GM12865 (cell line): ENCODE measurements around the gene F10.

ENCODE experiments used
- DNase-seq: peaks from one replicate; pipeline ENCODE4 v3.0.0; 2010; ENCODE audit warnings: low read depth
- H3K4me3 ChIP-seq: 2 replicates; pipeline ENCODE4 v1.5.1; 2011; ENCODE audit warnings: mild to moderate bottlenecking, low read depth, low read length, control low read depth
- CTCF ChIP-seq: IDR thresholded peaks from 2 replicates; pipeline ENCODE4 v1.5.1; 2011; ENCODE audit warnings: low read length, control low read depth, low read depth, inconsistent platforms; ENCODE audit not compliant: insufficient read depth; ENCODE audit errors: missing control alignments

Gene F10

GRCh38 chr13:113129921-113130750 lies 7.5 kb downstream of the F10 start:
- H3K4me3 ChIP-seq: no peak overlapping the region
- TF ChIP-seq CTCF: no peak
- no peak for DNase-seq

GRCh38 chr13:113135281-113135760 lies 12.7 kb downstream of the F10 start:
- no peak for TF ChIP-seq CTCF
- H3K4me3 ChIP-seq: no peak overlapping the region
- DNase-seq: no peak

- H3K4me3 ChIP-seq: no peak overlapping the region
- no peak for DNase-seq
- no peak for TF ChIP-seq CTCF
Observed at GRCh38 chr13:113137691-113138298, 15.2 kb downstream of the F10 start.

- no peak for DNase-seq
- no peak overlapping the region for H3K4me3 ChIP-seq
- TF ChIP-seq CTCF: no peak
Observed at GRCh38 chr13:113138792-113139551, 16.4 kb downstream of the F10 start.

- H3K4me3 ChIP-seq: no peak overlapping the region
- no peak for DNase-seq
- TF ChIP-seq CTCF: no peak
Observed at GRCh38 chr13:113139577-113139976, 17.0 kb downstream of the F10 start.

GRCh38 chr13:113140677-113141600 lies 18.3 kb downstream of the F10 start:
- TF ChIP-seq CTCF: no peak
- no peak overlapping the region for H3K4me3 ChIP-seq
- DNase-seq: no peak
